SJSA1 (cell line): ENCODE measurements around the gene HNF1A. TPM values are rescaled to one million over a fixed set of nuclear protein-coding genes. Genes with fewer than 3 reads are reported as not detected.
A peak's percentile ranks its signal among the peaks of the same experiment; 100 is the strongest.

Experiments used
- DNase-seq, 2 experiments: peaks; one replicate each; pipeline ENCODE4 v3.0.0-alpha.2; 2015 to 2020; ENCODE audit warnings: low spot score in 2 of 2, low read depth in 1 of 2
- H3K27ac ChIP-seq: fragments of 250-450 bp; sonication (Bioruptor Pico); 2 replicates; pipeline ENCODE4 v1.5.1; 2020; ENCODE audit warnings: mild to moderate bottlenecking, moderate library complexity
- H3K27me3 ChIP-seq: fragments of 250-450 bp; sonication (Bioruptor Pico); replicated peaks from 2 replicates; pipeline ENCODE4 v1.5.1; 2020; ENCODE audit warnings: mild to moderate bottlenecking, moderate library complexity
- H3K36me3 ChIP-seq: fragments of 250-450 bp; sonication (Bioruptor Pico); 2 replicates; pipeline ENCODE4 v1.5.1; 2020; ENCODE audit warnings: mild to moderate bottlenecking
- H3K4me1 ChIP-seq: fragments of 250-450 bp; sonication (Bioruptor Pico); replicated peaks from 2 replicates; pipeline ENCODE4 v1.6.1; 2021; ENCODE audit warnings: mild to moderate bottlenecking
- H3K4me3 ChIP-seq: fragments of 250-450 bp; sonication (Bioruptor Pico); 2 replicates; pipeline ENCODE4 v1.5.1; 2020; ENCODE audit warnings: mild to moderate bottlenecking
- H3K9me3 ChIP-seq: fragments of 250-450 bp; sonication (Bioruptor Pico); replicated peaks from 2 replicates; pipeline ENCODE4 v1.5.1; 2020; ENCODE audit warnings: mild to moderate bottlenecking
- total RNA-seq: library from RNA; depleted of rRNA; stranded (reverse); fragments of >200 nt; shearing (Covaris generic); gene quantifications from 2 replicates; pipeline ENCODE4 v1.2.3, GENCODE V29; 2014

HNF1A gene
- total RNA-seq, 1 experiment from 2014 or later: not detected

DNA sequence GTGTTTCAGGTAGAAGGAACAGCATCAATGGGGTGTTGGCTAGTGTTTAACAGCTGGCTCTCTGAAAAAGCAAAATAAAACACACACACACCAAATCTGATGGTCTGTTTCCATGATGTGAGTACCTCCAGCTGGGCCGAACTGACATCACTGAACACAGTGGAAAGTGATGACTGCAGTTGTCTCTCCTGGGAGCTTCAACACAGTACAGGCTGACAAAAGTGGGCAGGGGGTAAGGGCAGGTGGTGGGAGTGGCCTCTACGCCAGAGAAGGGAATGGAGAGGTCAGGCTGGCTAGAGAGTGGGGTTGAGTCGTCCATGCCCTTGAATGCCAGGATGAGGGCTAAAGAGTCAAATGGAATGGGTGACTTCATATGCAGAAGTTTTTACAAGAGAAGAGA lies 8.0 kb upstream of the HNF1A start:
- Histone ChIP-seq H3K27ac (no peak overlapping the region), H3K27me3 (no peaks in the 10 kb centered on the region), H3K4me3 (no peak overlapping the region), H3K36me3 (no peaks in the 10 kb centered on the region), H3K4me1 (no peaks in the 10 kb centered on the region), H3K9me3 (no peaks in the 10 kb centered on the region)
- no peak for DNase-seq

DNA sequence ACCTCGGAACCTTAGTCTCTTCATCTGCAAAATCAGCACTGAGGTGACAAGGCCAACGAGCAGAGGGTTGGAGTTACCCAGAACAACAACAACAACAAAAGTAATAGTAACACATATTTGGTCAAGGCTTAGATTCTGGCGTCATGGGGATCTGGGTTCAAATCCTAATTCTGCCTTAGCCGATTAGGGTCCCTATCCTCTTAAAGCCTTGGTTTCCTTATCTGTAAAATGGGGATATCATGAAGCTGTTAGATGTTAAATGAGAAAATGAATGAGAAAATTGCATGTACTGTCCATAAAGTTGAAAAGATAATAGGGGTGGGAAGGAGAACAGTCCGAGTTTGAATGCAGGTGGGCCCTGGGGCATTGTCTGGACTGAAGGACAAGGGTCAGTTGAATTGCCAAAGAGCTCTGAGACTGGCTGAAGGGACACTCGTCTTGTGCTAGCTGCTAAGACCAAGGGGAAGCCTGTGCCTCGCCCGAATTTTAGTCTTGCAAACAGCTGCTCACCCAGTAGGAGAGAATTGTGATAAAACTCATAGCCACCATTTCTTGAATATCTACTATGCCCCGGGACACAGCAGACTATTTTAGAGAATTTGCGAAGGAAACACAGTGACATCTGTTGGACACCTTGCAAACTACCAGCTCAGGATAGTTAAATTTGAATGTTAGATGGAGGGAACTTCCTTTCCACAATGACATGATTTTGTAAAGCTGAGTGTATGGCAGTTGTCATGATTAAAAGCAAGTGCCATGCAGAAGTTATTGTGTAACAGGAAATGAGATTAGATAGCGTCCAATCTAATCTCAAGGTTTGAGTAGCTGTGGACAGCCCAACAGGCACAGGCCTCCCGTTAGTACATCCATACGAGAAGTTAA lies 6.8 kb upstream of the HNF1A start:
- H3K9me3 ChIP-seq: no peaks in the 10 kb centered on the region

DNA sequence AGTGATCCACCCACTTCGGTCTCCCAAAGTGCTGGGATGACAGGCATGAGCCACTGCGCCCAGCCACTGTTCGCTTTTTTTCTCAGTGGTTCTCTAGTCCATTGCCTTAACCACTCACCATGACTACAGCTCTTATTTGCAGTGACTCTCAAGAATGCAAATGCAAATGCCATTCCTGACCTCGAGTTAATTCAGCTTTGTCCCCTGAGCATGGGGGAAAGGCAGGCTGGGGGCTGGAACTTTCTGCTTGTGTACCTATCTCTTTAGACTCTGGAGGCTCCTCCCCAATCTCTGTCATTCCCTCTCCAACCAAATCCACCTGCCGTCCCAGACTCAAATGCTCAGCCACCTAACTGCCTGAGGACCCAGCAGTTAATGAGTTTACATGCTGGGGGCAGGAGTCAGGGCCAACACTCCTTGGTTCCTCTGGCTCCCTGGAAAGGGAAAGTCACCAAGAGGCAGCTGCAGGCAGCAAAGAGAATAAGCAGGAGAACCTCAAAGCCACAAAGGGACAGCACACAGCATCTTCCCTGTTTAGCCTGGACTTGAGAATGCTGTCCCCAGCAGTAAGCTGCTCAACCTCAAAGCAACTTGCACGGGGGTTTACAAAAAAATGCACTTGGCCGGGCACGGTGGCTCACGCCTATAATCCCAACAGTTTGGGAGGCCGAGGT lies 5.3 kb upstream of the HNF1A start:
- H3K36me3 ChIP-seq: no peaks in the 10 kb centered on the region
- no peaks in the 10 kb centered on the region for H3K27me3 ChIP-seq
- no peak overlapping the region for H3K27ac ChIP-seq
- H3K9me3 ChIP-seq: no peaks in the 10 kb centered on the region
- no peak overlapping the region for H3K4me3 ChIP-seq
- DNase-seq: no peak
- no peaks in the 10 kb centered on the region for H3K4me1 ChIP-seq

More for the DNA sequence above, 6.8 kb upstream of the HNF1A start:
- H3K36me3 ChIP-seq: no peaks in the 10 kb centered on the region
- no peak overlapping the region for H3K27ac ChIP-seq
- H3K4me3 ChIP-seq: no peak overlapping the region
- peak in 1 of 2 experiments; percentile 28 for DNase-seq
- H3K27me3 ChIP-seq: no peaks in the 10 kb centered on the region
- H3K4me1 ChIP-seq: no peaks in the 10 kb centered on the region

DNA sequence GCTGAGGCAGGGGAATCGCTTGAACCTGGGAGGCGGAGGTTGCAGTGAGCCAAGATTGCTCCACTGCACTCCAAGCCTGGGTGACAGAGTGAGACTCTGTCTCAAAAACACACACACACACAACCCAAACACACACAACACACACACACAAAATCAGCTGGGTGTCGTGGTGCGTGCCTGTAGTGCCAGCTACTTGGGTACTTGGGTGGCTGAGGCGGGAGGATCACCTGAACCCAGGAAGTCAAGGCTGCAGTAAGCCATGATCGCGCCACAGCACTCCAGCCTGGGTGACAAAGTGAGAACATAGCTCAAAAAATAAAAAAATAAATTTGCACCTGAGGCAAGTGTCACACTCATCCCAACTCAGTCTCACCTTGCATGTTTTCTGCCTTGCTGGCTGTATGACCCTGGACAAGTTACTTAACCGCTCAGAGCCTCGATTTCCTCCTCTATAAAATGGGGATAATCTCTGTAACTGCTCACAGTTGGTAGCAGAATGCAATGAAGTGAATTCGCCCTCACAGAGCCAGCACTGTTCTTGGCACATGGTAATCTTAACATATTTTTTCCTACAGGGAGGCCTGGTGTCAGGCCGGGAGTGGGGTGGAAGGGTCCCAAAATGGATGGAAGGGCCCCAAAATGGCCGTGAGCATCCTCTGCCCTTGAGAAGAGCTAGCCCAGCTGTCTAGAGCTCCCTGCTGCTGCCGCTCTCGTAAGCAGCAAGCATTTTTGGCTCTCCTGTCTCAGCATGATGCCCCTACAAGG lies 630 bp upstream of the HNF1A start:
- Histone ChIP-seq H3K4me3 (no peak overlapping the region), H3K36me3 (no peaks in the 10 kb centered on the region), H3K9me3 (no peaks in the 10 kb centered on the region), H3K27ac (no peak overlapping the region), H3K4me1 (no peaks in the 10 kb centered on the region), H3K27me3 (no peaks in the 10 kb centered on the region)
- no peak for DNase-seq

DNA sequence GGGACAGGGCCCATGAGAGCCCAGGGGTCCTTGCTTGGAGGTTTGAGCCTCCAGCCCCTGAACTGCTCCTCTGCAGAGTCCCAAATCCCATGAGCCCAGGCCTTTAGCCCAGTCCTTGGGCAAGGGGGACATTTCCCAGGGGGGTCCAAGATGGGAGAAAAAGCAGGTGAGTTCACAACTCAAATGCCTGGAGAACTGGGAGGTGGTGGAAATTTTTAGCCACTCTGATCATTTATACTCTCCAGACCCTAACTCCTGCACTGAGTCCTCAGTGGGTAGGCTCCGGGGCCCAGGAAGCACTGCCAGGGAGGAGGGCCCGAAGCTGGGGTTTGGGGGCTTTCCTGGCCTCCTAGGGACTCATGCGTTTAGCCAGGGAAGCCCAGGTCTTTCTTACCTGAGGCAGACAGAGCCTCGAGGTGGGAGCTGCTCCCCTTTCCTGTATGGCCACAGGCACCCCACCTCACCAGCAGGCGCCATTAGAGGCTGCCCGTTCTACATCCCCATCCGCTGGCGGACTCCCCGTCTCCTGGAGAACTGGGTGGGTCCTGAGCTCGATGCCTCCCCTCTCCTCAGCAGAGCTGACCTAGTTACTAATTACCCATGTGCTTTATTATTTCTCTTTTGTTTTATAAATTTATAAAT lies 998 bp downstream of the HNF1A start:
- H3K4me3 ChIP-seq: no peak overlapping the region
- H3K9me3 ChIP-seq: no peaks in the 10 kb centered on the region
- H3K4me1 ChIP-seq: no peaks in the 10 kb centered on the region
- no peaks in the 10 kb centered on the region for H3K36me3 ChIP-seq
- H3K27ac ChIP-seq: no peak overlapping the region
- DNase-seq: no peak
- H3K27me3 ChIP-seq: no peaks in the 10 kb centered on the region

DNA sequence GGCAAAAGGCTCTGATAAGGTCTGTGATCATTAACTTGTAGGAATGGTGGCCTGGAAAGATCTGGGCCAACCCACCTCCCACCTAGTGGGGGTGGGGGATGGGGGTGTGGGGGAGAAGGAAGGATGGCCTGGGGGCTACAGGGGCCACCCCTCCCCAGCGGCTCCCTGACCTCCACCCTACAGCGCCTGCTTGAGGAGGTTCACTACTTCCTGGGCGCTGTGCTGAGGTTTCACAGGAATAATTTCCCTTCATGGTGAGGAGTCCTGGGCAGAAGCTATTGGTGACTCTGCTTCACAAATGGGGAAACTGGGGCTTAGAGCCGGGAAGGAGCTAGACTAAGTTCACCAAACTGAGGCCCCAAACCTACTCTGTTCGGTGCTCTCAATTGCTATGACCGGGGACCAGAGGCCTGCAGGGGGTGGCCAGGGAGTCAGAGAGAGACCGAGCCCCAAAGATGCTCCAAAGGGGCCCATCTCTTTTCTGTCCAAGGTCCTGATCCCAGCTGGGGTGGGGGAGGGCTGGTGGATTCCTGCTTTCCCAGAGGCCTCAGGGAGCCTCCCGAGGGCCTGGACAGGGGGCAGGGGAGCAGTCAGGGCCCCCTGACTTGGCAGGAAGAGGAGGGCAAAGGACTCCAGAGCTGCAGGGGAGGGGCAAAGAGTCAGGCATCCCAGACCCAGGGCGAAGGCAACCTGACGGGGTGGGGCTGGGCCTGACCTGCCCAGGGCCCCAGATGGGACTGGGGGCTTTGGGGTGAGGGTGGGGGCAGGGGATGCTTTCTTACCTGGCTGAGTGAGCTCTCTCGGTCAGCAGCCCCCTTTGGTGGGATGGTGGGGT lies 1.7 kb downstream of the HNF1A start:
- Histone ChIP-seq H3K4me3 (no peak overlapping the region), H3K4me1 (no peaks in the 10 kb centered on the region), H3K27ac (no peak overlapping the region), H3K27me3 (no peaks in the 10 kb centered on the region), H3K36me3 (no peaks in the 10 kb centered on the region), H3K9me3 (no peaks in the 10 kb centered on the region)
- no peak for DNase-seq

DNA sequence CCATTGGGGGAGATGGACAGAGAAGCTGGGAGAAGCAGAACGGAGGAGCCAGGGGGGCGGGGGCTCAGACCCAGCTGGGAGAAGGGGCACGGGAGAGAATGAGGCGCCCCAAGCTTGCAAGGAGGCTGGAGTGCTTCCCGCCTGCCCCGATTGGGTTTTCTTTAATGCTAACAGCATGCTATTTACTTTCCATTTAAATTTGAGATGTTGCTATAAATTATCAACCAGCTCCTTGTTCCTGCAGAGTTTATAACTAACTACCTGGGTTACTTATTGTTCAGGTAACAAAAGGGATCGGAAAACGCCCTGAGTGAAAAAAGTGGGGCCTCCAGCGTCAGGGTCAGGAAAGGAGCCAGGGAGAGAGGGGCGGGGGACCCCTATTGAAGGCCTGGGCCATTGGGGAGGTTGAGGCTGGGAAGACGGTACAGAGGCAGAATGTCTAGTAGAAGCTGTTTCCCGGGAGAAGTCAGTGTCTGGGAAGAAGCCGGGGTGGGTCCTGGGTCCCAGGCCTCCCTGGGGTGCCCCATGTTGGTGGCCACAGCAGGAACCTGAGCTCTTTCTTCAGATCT lies 2.5 kb downstream of the HNF1A start:
- Histone ChIP-seq H3K4me3 (no peak overlapping the region), H3K4me1 (no peaks in the 10 kb centered on the region), H3K27me3 (no peaks in the 10 kb centered on the region), H3K36me3 (no peaks in the 10 kb centered on the region), H3K27ac (no peak overlapping the region), H3K9me3 (no peaks in the 10 kb centered on the region)
- DNase-seq: no peak

DNA sequence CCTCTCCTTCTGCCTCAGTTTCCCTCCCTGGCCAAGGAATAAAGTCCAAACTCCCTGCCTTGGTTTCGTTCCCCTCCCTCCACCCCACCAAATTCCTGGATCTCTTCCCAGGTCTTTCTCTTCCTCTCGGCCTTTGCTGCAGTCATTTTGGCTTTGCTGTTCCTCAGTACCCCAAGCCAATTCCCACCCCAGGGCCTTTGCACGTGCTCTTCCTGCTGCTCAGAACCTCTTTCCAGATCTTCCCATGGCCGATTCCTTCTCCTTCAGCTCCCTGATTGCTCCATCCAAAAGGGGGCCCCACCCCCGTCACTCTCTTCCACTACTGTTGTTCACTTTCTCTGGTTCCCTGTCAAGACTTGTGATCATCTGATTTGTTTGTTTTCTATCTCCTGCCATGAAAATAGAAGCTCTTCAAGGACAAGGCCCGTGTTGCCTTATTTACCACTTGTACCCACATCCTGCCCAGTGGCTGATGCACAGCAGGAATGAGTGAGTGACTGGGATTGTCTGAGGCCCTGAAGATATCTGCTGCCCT lies 3.1 kb downstream of the HNF1A start:
- H3K27me3 ChIP-seq: no peaks in the 10 kb centered on the region
- H3K4me1 ChIP-seq: no peaks in the 10 kb centered on the region
- no peak for DNase-seq

DNA sequence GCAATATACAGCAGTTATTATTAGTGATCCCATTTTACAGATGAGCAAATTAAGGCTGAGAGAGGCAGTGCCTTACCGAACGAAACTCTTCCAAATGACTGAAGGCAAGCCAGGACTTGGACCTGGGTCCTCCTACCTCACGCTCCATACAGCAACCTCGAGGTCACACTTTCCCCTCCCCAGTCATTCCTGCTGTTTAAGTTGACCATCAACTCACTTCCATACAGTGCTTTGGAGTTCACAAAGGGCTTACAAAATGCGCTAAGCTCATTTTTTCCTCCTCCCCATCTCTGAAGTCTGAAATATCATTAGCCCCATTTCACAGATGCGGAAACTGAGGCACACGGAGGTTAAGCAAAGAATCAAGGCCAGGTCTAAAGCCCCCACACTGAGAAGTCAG lies 4.3 kb downstream of the HNF1A start:
- no peaks in the 10 kb centered on the region for H3K4me1 ChIP-seq
- no peak for DNase-seq
- H3K27me3 ChIP-seq: no peaks in the 10 kb centered on the region
- H3K9me3 ChIP-seq: no peaks in the 10 kb centered on the region
- H3K36me3 ChIP-seq: no peaks in the 10 kb centered on the region
- H3K4me3 ChIP-seq: no peak overlapping the region
- no peak overlapping the region for H3K27ac ChIP-seq

More for the DNA sequence above, 3.1 kb downstream of the HNF1A start:
- H3K9me3 ChIP-seq: no peaks in the 10 kb centered on the region
- no peaks in the 10 kb centered on the region for H3K36me3 ChIP-seq
- H3K4me3 ChIP-seq: no peak overlapping the region
- no peak overlapping the region for H3K27ac ChIP-seq

DNA sequence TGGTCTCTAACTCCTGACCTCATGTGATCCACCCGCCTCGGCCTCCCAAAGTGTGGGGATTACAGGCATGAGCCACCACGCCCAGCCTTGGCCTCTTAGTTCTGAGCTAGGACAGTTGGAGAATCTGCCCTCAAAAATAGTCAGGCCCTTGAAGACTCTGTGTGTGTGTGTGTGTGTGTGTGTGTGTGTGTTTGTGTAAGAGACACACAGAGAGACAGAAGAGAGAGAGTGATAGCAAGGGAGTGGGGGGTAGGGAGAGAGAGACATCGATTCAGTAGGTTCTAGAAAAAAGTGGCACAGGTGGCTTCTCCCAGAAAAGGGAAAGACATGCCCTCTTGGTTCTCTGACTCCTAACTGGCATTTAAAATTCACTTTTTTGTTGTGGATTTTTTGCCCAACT lies 5.4 kb downstream of the HNF1A start:
- no peaks in the 10 kb centered on the region for H3K9me3 ChIP-seq
- no peaks in the 10 kb centered on the region for H3K4me1 ChIP-seq
- no peak for DNase-seq
- H3K36me3 ChIP-seq: no peaks in the 10 kb centered on the region
- H3K4me3 ChIP-seq: no peak overlapping the region
- H3K27me3 ChIP-seq: no peaks in the 10 kb centered on the region
- H3K27ac ChIP-seq: no peak overlapping the region

DNA sequence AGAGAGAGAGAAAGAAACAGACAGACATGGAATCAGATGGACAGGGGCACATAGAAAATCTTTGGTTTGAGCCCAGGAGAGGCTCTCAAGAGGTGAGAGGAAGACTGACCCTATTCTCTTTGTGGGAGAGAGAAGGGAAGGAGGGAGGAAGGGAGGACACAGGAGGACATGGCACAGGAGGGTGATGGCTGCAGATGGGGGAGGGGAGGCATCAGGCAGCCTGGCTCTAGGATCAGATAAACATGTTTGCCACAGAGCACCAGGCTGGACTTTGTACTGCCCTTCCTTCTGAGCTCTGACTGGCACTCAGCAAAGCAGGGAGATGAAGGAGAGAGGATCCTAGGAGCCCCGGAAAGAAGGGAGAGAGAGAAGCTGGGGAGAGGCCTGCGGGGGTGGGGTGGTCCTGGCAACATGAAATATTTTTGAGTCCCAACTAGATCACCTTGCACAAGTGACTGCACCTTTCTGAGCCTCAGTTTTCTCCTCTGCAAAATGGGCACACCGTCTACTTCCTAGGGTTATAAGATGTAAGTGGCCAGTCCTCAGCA lies 6.1 kb downstream of the HNF1A start:
- no peaks in the 10 kb centered on the region for H3K9me3 ChIP-seq
- no peak overlapping the region for H3K4me3 ChIP-seq
- H3K4me1 ChIP-seq: no peaks in the 10 kb centered on the region
- DNase-seq: no peak
- no peaks in the 10 kb centered on the region for H3K27me3 ChIP-seq
- H3K27ac ChIP-seq: no peak overlapping the region
- H3K36me3 ChIP-seq: no peaks in the 10 kb centered on the region

DNA sequence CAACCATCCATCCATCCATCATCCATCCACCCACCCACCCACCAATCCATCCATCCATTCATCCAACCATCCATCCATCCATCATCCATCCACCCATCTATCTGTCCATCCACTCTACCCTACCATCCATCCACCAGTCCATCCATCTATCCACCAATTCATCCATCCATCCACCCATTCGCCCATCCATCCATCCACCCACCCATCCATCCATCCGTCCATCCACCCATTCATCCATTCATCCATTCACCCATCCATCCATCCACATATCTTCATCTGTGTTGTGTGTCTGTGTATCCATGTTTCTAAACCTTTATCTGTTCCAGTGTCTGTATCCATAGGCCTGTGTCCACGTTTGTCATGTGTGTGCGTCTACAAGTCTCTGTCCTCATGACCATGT lies 9.9 kb downstream of the HNF1A start:
- no peak overlapping the region for H3K27ac ChIP-seq
- no peaks in the 10 kb centered on the region for H3K4me1 ChIP-seq
- no peaks in the 10 kb centered on the region for H3K9me3 ChIP-seq
- DNase-seq: no peak
- H3K4me3 ChIP-seq: no peak overlapping the region
- no peaks in the 10 kb centered on the region for H3K36me3 ChIP-seq
- H3K27me3 ChIP-seq: peaks cover 12% of the 10 kb centered on the region
